Activated CD4-positive, alpha-beta memory T cell treated with anti-CD3 and anti-CD28 coated beads, Interleukin-2, amount 10 ng/mL, durations not matched to agents 7 days and 5 days (primary cell): Measurements from ENCODE around the gene ATP6V1B1. TPM values are rescaled to one million over a fixed set of nuclear protein-coding genes. Genes with fewer than 3 reads are reported as not detected.
A peak's percentile ranks its signal among the peaks of the same experiment; 100 is the strongest.

ENCODE experiments used
- CTCF ChIA-PET: fragments of 350-600 bp; sonication (Branson Sonifier 250); formaldehyde crosslinking; loops from one replicate; lab custom pipeline; 2021; ENCODE audit warnings: antibody characterized with exemption, inconsistent platforms; lab: Charles Lee
- POLR2A ChIA-PET: fragments of 350-600 bp; sonication (Branson Sonifier 250); formaldehyde crosslinking; loops from one replicate; lab custom pipeline; 2021; ENCODE audit warnings: antibody characterized with exemption; lab: Charles Lee
- DNase-seq: peaks from one replicate; pipeline ENCODE4 v3.0.0-alpha.2; 2020
- H3K27ac Mint-ChIP-seq: one replicate; pipeline ENCODE4 v1.8.0; 2021; ENCODE audit warnings: mild to moderate bottlenecking, mixed read lengths
- H3K27me3 Mint-ChIP-seq: one replicate; pipeline ENCODE4 v1.8.0; 2021; ENCODE audit warnings: mixed read lengths
- H3K36me3 Mint-ChIP-seq: one replicate; pipeline ENCODE4 v1.8.0; 2021; ENCODE audit warnings: low read depth, mixed read lengths
- H3K4me1 Mint-ChIP-seq: one replicate; pipeline ENCODE4 v1.8.0; 2021; ENCODE audit warnings: mixed read lengths
- H3K4me3 Mint-ChIP-seq: one replicate; pipeline ENCODE4 v1.8.0; 2021; ENCODE audit warnings: mild to moderate bottlenecking, mixed read lengths
- H3K9me3 Mint-ChIP-seq: one replicate; pipeline ENCODE4 v1.8.0; 2021; ENCODE audit warnings: mixed read lengths
- total RNA-seq, 2 experiments: library from RNA; stranded (reverse); gene quantifications; one replicate each; pipeline ENCODE4 v1.2.3, GENCODE V29; 2021

ATP6V1B1 gene
- total RNA-seq, 2 experiments from 2014 or later: not detected

DNA sequence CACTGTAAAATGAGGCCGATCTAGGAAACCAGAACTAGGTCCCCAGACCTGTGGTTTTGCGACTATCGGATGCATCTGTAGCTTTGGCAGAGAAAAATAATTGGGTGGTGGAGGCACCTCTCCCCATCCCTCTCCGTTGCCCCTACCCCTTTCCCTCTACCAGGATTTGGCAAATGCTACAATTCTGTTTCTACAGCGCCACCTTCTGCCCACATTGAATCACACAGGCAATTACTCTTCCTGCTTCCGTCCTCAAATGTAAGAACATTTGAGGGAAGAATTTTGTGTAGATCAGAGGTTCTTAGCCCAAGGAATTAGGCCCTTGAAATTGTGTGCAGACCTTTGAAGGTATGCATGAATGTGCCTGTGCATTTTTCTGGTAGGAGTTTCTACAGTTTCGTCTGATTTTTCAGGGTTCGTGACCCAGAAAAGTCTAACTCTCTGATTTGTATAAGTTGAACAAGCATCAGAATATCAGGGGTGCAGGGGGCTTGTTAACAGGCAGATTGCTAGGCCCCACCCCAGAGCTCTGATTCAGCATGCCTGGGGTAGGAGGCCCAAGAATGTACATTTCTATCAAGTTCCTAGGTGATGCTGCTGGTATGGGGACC, 11.2 kb downstream of the ATP6V1B1 start:
- Mint-ChIP-seq H3K4me3 (no peak overlapping the region), H3K9me3 (no peaks in the 10 kb centered on the region), H3K27ac (no peak overlapping the region), H3K27me3 (peaks cover 27% of the 10 kb centered on the region), H3K4me1 (peaks cover 11% of the 10 kb centered on the region), H3K36me3 (no peaks in the 10 kb centered on the region)
- ChIA-PET CTCF (interaction anchor here (0.6 to 3.5 kb wide), 9 partner anchors 19 to 643 kb away, joined by 3 to 54 read pairs (median 3); no protein-coding TSS in a partner anchor), POLR2A (interaction anchor here (1.3 kb wide), 1 partner anchor 17 kb away, joined by 4 read pairs; no protein-coding TSS in a partner anchor)
- DNase-seq: peak; percentile 60

DNA sequence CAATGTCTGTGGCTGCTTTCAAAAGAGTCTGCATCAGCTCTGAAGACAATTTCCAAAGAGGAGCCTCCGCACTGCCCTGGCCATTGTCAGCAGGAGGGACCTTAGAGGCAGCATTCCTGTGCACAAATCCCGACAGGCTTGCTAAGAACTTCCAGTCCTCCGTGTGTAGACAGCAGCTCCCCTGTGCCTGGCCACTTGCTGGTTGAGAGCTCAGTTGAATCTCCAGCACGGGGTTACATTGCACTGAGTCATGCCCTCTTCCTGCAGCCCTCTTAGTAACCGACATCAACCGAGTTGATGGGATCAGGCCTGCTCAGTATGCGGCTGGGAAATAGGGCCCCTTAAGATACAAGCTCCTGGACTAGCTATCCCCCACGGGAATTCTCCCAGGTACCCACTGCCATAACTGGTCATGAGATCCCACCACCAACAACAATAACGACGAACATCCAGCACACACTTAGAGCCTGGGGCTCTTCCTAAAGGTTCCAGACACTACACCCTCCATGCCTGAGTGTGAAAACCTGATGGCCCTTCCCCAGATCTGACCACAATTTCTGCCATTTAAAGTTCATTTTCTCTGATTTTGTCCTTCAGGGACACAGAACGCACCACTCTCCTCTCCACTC, 12.0 kb downstream of the ATP6V1B1 start:
- no peak overlapping the region for H3K27ac Mint-ChIP-seq
- H3K27me3 Mint-ChIP-seq: peaks cover 28% of the 10 kb centered on the region
- no peaks in the 10 kb centered on the region for H3K9me3 Mint-ChIP-seq
- DNase-seq: peak; percentile 15
- no peaks in the 10 kb centered on the region for H3K36me3 Mint-ChIP-seq
- ChIA-PET POLR2A (interaction anchor here (1.3 kb wide), 1 partner anchor 16 kb away, joined by 4 read pairs; no protein-coding TSS in a partner anchor), CTCF (interaction anchor here (0.5 to 3.5 kb wide), 24 partner anchors 10 to 643 kb away, joined by 3 to 54 read pairs (median 5); no protein-coding TSS in a partner anchor)
- H3K4me3 Mint-ChIP-seq: no peak overlapping the region
- H3K4me1 Mint-ChIP-seq: peaks cover 11% of the 10 kb centered on the region

DNA sequence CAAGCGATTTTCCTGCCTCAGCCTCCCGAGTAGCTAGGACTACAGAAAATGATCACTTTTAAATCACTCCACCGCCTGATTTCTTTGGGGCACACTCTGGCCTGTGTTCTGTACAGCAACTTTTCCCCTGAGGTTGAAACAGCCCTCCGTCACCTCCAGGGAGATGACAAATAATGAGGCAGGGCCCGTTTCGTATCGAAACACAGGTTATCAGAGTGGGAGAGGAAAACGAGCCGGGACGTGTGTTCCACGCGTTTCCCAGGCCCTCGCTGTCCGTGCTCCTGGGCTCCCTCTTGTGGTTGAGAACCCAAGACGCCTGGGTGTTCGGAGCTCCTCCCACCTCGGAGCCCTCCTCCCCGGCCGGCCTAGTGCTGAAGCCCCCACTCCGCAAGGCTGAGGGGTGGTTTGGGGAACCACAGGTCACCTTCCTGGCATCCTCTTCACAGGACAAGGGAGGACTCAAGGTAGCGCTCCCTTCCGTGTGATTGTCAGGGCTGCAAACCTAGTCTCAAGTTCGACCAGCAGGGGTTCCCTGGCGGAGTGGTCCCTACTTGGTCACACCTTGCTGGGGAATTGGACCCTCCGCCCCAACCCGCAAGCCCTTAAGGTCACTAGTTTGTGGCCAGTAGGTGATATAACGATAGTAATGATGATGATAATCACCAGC, 12.8 kb downstream of the ATP6V1B1 start:
- Mint-ChIP-seq H3K4me3 (peak overlapping the region; percentile 52), H3K4me1 (peaks cover 11% of the 10 kb centered on the region), H3K27me3 (peaks cover 35% of the 10 kb centered on the region), H3K27ac (no peak overlapping the region), H3K36me3 (no peaks in the 10 kb centered on the region), H3K9me3 (no peaks in the 10 kb centered on the region)
- CTCF ChIA-PET: interaction anchor here (0.5 to 3.5 kb wide), 23 partner anchors 10 to 644 kb away, joined by 3 to 54 read pairs (median 5); partner anchors contain the start of gene FIGLA
- POLR2A ChIA-PET: interaction anchor here (1.3 kb wide), 1 partner anchor 15 kb away, joined by 4 read pairs; no protein-coding TSS in a partner anchor
- peak; percentile 73 for DNase-seq

DNA sequence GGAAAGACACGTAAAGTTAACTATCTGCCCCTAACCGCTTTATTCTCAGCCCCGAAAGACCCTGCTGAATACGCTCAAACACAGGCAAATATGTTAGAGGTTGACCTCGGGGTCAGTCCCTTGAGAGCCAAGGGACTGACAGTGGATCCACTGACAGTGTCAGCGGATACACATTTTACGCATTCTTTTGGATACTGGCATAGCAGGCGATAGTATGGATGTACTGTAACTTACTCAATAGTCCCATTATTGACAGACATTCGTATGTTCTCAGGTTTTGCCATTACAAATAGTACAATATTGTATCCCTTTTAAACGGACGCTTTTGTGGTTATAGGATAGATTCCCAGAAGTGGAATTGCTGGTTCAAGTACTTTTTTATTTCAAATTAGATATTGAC, 13.4 kb downstream of the ATP6V1B1 start:
- H3K4me3 Mint-ChIP-seq: no peak overlapping the region
- H3K27ac Mint-ChIP-seq: no peak overlapping the region
- POLR2A ChIA-PET: no interaction called here
- H3K27me3 Mint-ChIP-seq: peaks cover 41% of the 10 kb centered on the region
- no peaks in the 10 kb centered on the region for H3K36me3 Mint-ChIP-seq
- CTCF ChIA-PET: interaction anchor here (0.8 to 3.5 kb wide), 20 partner anchors 9 to 645 kb away, joined by 3 to 54 read pairs (median 5); partner anchors contain the start of gene FIGLA
- no peak for DNase-seq
- no peaks in the 10 kb centered on the region for H3K9me3 Mint-ChIP-seq
- H3K4me1 Mint-ChIP-seq: peaks cover 11% of the 10 kb centered on the region

DNA sequence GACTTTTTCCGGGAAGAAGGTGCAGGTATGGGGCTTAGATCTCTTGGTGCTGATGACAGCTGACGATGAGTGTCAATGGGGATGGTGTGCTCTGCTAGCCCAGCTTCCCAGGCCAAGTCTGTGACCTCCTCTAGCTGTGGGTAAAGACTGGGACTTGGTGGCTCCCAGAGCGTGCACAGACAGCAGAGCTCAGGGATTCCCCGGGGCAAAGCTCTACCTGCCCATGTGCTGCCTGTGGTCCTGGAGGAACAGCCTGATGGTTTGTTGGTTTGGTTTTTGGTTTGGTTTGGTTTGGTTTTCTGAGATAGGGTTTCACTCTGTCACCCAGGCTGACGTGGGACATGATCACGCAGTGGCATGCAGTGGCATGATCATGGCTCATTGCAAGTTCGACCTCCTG, 19.2 kb downstream of the ATP6V1B1 start:
- CTCF ChIA-PET: interaction anchor here (1.3 kb wide), 1 partner anchor 30 kb away, joined by 3 read pairs; no protein-coding TSS in a partner anchor
- H3K4me3 Mint-ChIP-seq: no peak overlapping the region
- POLR2A ChIA-PET: no interaction called here
- peaks cover 13% of the 10 kb centered on the region for H3K4me1 Mint-ChIP-seq
- no peak overlapping the region for H3K27ac Mint-ChIP-seq
- H3K9me3 Mint-ChIP-seq: no peaks in the 10 kb centered on the region
- DNase-seq: peak; percentile 13
- peaks cover 39% of the 10 kb centered on the region for H3K27me3 Mint-ChIP-seq
- H3K36me3 Mint-ChIP-seq: no peaks in the 10 kb centered on the region

DNA sequence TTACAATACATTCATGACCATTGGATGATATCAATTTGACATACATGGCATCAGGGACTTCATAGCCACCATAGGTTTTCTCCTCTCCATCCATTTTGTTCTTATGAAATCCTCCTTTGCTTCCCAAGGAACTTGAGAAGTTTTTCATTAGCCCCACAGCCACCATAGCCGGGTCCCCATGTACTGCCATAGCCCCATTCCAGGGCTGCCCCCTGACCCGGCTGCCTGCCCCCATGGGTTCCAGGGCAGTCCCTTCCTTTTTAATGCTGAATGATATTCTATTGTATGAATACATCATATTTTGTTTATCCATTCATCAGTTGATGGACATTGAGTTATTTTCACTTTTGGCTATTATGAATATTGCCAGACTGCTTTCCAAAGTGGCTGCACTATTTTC, 20.4 kb downstream of the ATP6V1B1 start:
- Mint-ChIP-seq H3K4me1 (peaks cover 13% of the 10 kb centered on the region), H3K27ac (no peak overlapping the region), H3K9me3 (no peaks in the 10 kb centered on the region), H3K27me3 (peaks cover 39% of the 10 kb centered on the region), H3K4me3 (no peak overlapping the region), H3K36me3 (no peaks in the 10 kb centered on the region)
- ChIA-PET CTCF (no interaction called here), POLR2A (no interaction called here)
- DNase-seq: no peak

DNA sequence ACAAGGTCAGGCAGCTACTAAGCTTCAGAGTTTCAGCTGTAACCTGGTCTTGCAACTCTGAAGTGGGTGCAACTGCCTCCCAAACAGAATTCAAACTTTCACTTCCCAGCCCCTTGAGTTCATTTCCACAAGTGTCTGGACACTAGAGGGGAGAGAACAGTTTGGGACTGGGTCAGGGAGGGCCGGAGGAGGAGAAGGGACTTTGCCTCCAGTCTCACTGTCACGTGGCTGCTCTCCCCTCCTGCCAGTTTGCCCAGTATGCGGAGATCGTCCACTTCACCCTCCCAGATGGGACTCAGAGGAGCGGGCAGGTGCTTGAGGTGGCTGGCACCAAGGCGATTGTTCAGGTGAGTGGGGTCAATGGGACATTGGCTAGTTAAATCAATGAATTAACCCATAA, 22.1 kb downstream of the ATP6V1B1 start:
- Mint-ChIP-seq H3K4me3 (no peak overlapping the region), H3K9me3 (no peaks in the 10 kb centered on the region), H3K27ac (no peak overlapping the region), H3K4me1 (peaks cover 13% of the 10 kb centered on the region), H3K36me3 (no peaks in the 10 kb centered on the region), H3K27me3 (peaks cover 34% of the 10 kb centered on the region)
- POLR2A ChIA-PET: no interaction called here
- DNase-seq: no peak
- CTCF ChIA-PET: interaction anchor here (1.5 kb wide), 1 partner anchor 9 kb away, joined by 3 read pairs; no protein-coding TSS in a partner anchor

DNA sequence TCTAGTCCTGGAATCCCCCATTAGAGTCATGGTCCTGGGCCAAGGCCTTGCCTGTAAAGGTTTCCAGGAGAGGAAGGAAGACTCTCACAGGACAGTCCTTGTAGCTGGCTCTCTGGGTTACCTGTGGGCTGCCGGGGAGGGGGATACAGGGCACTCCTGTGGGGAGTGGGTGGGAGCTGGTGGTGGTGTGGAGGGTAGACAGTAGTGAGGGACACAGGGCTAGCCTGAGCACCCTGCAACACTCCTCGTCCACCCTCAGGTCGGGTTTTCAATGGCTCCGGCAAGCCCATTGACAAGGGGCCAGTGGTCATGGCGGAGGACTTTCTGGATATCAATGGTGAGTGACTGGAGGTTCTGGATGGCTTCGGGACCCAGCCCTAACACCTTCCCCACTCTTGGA, 23.1 kb downstream of the ATP6V1B1 start:
- Mint-ChIP-seq H3K27me3 (peaks cover 35% of the 10 kb centered on the region), H3K27ac (no peak overlapping the region), H3K4me1 (peaks cover 13% of the 10 kb centered on the region), H3K4me3 (no peak overlapping the region), H3K36me3 (no peaks in the 10 kb centered on the region), H3K9me3 (no peaks in the 10 kb centered on the region)
- DNase-seq: peak; percentile 10
- ChIA-PET CTCF (interaction anchor here (1.5 kb wide), 1 partner anchor 10 kb away, joined by 3 read pairs; no protein-coding TSS in a partner anchor), POLR2A (no interaction called here)

DNA sequence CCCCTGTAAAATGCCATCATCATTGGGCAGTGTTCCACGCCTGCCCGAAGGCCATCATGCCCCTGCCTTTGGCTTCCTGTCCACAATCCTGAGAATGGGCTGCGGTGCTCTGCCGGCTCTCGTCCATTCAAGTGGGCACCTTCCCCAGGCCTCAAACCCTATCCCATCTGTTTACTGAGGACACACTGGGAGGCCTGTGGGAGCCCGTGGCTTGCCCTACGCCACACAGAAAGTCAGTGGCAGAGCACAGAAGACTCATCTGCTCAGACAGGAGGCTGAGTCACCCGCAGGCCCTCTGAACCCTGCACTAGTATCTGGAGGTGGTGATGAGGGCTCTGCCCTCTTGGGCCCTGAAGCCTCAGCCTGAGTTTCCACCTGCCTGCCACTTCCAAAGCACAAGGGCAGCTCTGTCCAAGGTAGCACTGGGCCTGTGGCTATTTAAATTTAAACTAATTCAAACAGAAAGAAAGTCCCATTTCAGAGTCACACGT, 23.6 kb downstream of the ATP6V1B1 start:
- H3K27me3 Mint-ChIP-seq: peaks cover 35% of the 10 kb centered on the region
- no peaks in the 10 kb centered on the region for H3K9me3 Mint-ChIP-seq
- no peak overlapping the region for H3K27ac Mint-ChIP-seq
- peaks cover 13% of the 10 kb centered on the region for H3K4me1 Mint-ChIP-seq
- DNase-seq: peak; percentile 14
- POLR2A ChIA-PET: no interaction called here
- CTCF ChIA-PET: no interaction called here
- no peak overlapping the region for H3K4me3 Mint-ChIP-seq
- no peaks in the 10 kb centered on the region for H3K36me3 Mint-ChIP-seq

DNA sequence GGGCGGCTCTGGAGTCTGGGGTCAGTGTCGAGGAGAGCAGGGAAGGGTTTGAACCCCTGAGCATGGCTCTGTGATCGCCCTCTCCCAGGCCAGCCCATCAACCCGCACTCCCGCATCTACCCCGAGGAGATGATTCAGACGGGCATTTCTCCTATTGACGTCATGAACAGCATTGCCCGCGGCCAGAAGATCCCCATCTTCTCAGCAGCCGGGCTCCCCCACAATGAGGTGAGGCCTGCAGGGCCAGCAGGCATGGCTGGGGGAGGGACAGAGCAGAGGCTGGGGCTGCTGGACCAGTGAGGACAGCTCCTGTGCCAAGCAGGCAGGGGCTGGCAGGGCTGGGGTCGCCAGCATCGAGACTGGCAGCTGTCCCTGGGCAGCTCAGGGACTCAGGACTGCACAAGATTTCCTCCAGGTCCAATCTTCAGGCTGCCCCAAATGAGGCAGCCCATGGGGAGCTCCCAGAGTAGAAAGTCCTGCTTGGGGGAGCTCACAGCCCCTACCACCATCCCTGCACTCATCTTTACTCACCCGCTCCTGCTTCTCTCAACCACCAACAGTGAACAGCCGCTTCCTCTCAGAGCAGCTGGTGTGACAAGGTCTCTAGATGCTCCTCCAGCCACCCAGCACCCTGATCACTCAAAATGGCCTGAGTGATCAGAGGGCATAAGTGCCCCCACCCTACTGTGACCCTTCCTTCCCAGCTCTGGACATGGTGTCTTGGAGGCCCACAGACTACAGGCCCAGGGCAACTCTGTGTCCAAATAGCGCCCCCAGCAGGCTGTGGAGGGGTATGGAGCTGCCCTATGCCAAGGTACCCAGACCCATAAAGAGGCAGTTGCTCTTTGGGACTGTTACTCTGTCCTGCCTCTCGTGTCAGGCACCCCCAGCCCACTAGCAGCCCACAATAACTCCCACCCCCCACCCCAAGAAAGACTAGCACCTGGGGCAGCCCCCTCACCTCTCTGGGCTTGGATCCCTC, 24.4 kb downstream of the ATP6V1B1 start:
- Mint-ChIP-seq H3K36me3 (no peaks in the 10 kb centered on the region), H3K4me3 (no peak overlapping the region), H3K27me3 (peaks cover 29% of the 10 kb centered on the region), H3K9me3 (no peaks in the 10 kb centered on the region), H3K4me1 (peaks cover 16% of the 10 kb centered on the region), H3K27ac (no peak overlapping the region)
- CTCF ChIA-PET: interaction anchor here (0.9 to 1.1 kb wide), 3 partner anchors 9 to 25 kb away, joined by 3 to 4 read pairs (median 3); no protein-coding TSS in a partner anchor
- POLR2A ChIA-PET: no interaction called here
- DNase-seq: peak; percentile 16

DNA sequence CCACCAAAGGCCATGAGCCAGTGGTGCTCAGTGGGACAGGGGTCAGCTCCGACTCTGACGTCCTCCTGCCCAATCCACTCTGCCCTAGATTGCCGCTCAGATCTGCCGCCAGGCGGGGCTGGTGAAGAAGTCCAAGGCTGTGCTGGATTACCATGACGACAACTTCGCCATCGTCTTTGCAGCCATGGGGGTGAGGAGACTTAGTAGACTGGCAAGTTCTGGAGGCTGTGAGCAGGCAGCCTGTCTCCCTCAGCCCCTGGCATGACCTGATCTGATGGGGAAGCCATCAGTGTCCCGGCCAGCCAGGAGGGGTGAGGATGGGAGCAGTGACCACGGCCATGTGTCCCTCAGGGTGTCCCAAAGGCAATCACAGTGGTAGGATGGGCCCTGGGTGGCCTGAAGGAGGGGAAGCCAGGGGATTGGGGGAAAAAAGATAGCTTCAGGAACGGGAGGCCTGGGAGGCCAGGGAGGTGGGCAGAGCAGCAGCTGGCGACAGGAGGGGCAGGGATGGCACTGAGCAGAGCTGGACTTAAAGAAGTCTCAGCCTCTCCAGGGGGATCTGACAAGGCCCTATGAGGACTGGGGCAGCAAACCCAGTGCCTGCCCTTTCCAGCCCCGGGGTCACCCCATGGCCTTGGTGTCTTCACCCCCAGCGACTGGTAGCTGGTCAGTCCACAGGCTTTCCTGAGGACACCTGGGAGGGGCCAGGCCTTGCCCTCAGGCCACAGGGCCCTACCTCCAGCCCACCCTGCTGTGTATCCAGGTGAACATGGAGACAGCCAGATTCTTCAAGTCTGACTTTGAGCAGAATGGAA, 25.3 kb downstream of the ATP6V1B1 start:
- no peak overlapping the region for H3K4me3 Mint-ChIP-seq
- peaks cover 16% of the 10 kb centered on the region for H3K4me1 Mint-ChIP-seq
- H3K27me3 Mint-ChIP-seq: peaks cover 23% of the 10 kb centered on the region
- H3K36me3 Mint-ChIP-seq: no peaks in the 10 kb centered on the region
- CTCF ChIA-PET: interaction anchor here (0.9 to 1.9 kb wide), 3 partner anchors 9 to 23 kb away, joined by 3 to 6 read pairs (median 3); no protein-coding TSS in a partner anchor
- DNase-seq: peak; percentile 9
- POLR2A ChIA-PET: no interaction called here
- no peaks in the 10 kb centered on the region for H3K9me3 Mint-ChIP-seq
- no peak overlapping the region for H3K27ac Mint-ChIP-seq
